Measurements from ENCODE around the gene TOPBP1.

DNA sequence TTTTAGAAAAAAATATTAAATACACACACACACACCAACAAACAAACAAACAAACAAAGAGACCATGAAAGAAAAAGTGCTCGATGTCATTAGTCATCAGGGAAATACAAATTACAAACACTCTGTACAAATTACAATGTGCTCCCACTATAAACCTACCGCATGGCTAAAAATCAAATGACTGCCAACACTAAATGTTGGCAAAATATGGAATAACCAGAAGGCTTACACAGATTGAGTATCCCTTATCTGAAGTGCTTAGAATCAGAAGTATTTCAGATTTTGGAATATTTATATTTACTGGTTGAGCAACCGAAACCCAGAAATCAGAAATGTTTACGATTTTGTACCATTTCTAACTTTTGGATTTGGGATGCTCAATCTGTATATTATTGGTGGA lies 54.8 kb downstream of the TOPBP1 start:
- TF ChIP-seq, protein P1, sequence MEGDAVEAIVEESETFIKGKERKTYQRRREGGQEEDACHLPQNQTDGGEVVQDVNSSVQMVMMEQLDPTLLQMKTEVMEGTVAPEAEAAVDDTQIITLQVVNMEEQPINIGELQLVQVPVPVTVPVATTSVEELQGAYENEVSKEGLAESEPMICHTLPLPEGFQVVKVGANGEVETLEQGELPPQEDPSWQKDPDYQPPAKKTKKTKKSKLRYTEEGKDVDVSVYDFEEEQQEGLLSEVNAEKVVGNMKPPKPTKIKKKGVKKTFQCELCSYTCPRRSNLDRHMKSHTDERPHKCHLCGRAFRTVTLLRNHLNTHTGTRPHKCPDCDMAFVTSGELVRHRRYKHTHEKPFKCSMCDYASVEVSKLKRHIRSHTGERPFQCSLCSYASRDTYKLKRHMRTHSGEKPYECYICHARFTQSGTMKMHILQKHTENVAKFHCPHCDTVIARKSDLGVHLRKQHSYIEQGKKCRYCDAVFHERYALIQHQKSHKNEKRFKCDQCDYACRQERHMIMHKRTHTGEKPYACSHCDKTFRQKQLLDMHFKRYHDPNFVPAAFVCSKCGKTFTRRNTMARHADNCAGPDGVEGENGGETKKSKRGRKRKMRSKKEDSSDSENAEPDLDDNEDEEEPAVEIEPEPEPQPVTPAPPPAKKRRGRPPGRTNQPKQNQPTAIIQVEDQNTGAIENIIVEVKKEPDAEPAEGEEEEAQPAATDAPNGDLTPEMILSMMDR (IDR thresholded peaks at IDR 0.05; ENCODE audit: low read length), result no peak
- TF ChIP-seq EZH2phosphoT487 (IDR thresholded peaks at IDR 0.05; ENCODE audit: low read length) (no peak), EZH2 (optimal IDR thresholded peaks at IDR 0.05; ENCODE audit: low read depth, low read length) (no peak)

Measured in MM.1S (cell line).